H1 (cell line): ENCODE measurements around the gene METTL25B. TPM values are rescaled to one million over a fixed set of nuclear protein-coding genes. Genes with fewer than 3 reads are reported as not detected.

Source experiments
- CHD1 ChIP-seq: IDR thresholded peaks from 2 replicates; pipeline ENCODE4 v1.6.1; 2012; ENCODE audit warnings: low read depth, low read length, improper control_type of control experiment
- CHD2 ChIP-seq: IDR thresholded peaks from 2 replicates; pipeline ENCODE4 v1.6.1; 2012; ENCODE audit warnings: low read length, improper control_type of control experiment
- EGR1 ChIP-seq: IDR thresholded peaks from 2 replicates; pipeline ENCODE4 v1.6.1; 2011; ENCODE audit warnings: low read depth, low read length, borderline replicate concordance
- FOSL1 ChIP-seq: IDR thresholded peaks from 2 replicates; pipeline ENCODE4 v1.6.1; 2011; ENCODE audit warnings: mild to moderate bottlenecking, low read depth, low read length, moderate library complexity; ENCODE audit not compliant: insufficient read depth
- GTF2F1 ChIP-seq: IDR thresholded peaks from 2 replicates; pipeline ENCODE4 v1.6.1; 2012; ENCODE audit warnings: low read depth, low read length, improper control_type of control experiment, borderline replicate concordance
- HDAC2 ChIP-seq, 2 experiments: fragments of 300-600 bp in 1 of 2; sonication (generic) in 1 of 2; IDR thresholded peaks; 2 replicates each; pipeline ENCODE4 v1.6.1; 2011 to 2012; ENCODE audit warnings: low read depth in 2 of 2, low read length in 2 of 2, mild to moderate bottlenecking in 2 of 2, moderate library complexity in 2 of 2, borderline replicate concordance in 1 of 2, inconsistent platforms in 1 of 2
- JUN ChIP-seq: IDR thresholded peaks from 2 replicates; pipeline ENCODE4 v1.6.1; 2011; ENCODE audit warnings: low read depth, mild to moderate bottlenecking, improper control_type of control experiment, low read length
- KDM4A ChIP-seq: IDR thresholded peaks from one replicate; pipeline ENCODE4 v1.7.1; 2012; ENCODE audit warnings: low read depth, mild to moderate bottlenecking, moderate library complexity, low read length, inconsistent platforms; ENCODE audit not compliant: severe bottlenecking
- MAFK ChIP-seq: IDR thresholded peaks from 2 replicates; pipeline ENCODE4 v1.6.1; 2012; ENCODE audit warnings: low read depth, mild to moderate bottlenecking, improper control_type of control experiment, low read length
- NANOG ChIP-seq: IDR thresholded peaks from 2 replicates; pipeline ENCODE4 v1.6.1; 2011; ENCODE audit warnings: low read length, low read depth, mild to moderate bottlenecking, inconsistent platforms; ENCODE audit not compliant: insufficient read depth, poor library complexity, severe bottlenecking
- RBBP5 ChIP-seq: IDR thresholded peaks from 2 replicates; pipeline ENCODE4 v1.7.1; 2012; ENCODE audit warnings: low read depth, mild to moderate bottlenecking, inconsistent platforms, low read length, moderate library complexity, borderline replicate concordance
- RXRA ChIP-seq: IDR thresholded peaks from 2 replicates; pipeline ENCODE4 v1.6.1; 2011; ENCODE audit warnings: low read depth, mild to moderate bottlenecking, low read length, moderate library complexity; ENCODE audit not compliant: insufficient read depth
- SIN3A ChIP-seq, 2 experiments: IDR thresholded peaks in 1 of 2; conservative IDR thresholded peaks in 1 of 2; 2 replicates each; pipeline ENCODE4 v1.6.1; 2011 to 2012; ENCODE audit warnings: low read length in 2 of 2, improper control_type of control experiment in 1 of 2, low read depth in 1 of 2, mild to moderate bottlenecking in 1 of 2
- SP2 ChIP-seq: IDR thresholded peaks from 2 replicates; pipeline ENCODE4 v1.6.1; 2012; ENCODE audit warnings: mild to moderate bottlenecking, low read length, inconsistent platforms
- SRF ChIP-seq: IDR thresholded peaks from 2 replicates; pipeline ENCODE4 v1.6.1; 2011; ENCODE audit warnings: mild to moderate bottlenecking, low read depth, low read length, moderate library complexity
- TAF1 ChIP-seq: IDR thresholded peaks from 2 replicates; pipeline ENCODE4 v1.6.1; 2011; ENCODE audit warnings: mild to moderate bottlenecking, low read depth, low read length
- TAF7 ChIP-seq: optimal IDR thresholded peaks from 2 replicates; pipeline ENCODE3; 2011; ENCODE audit warnings: low read depth, mild to moderate bottlenecking, inconsistent platforms, low read length, moderate library complexity, borderline replicate concordance
- TBP ChIP-seq: IDR thresholded peaks from 2 replicates; pipeline ENCODE4 v1.6.1; 2011; ENCODE audit warnings: low read depth, low read length, improper control_type of control experiment
- polyA plus RNA-seq, 7 experiments: library from polyadenylated mRNA; depleted of rRNA in 3 of 7; stranded (reverse) in 5 of 7; unstranded in 2 of 7; fragments of >200 nt in 5 of 7; fragments of 200-250 nt in 2 of 7; gene quantifications; 1 replicate in 5 of 7; 2 replicates in 1 of 7; 4 replicates in 1 of 7; pipeline versions ENCODE4 v1.2.1 to v1.2.3, GENCODE V29; 2011 to 2013; ENCODE audit warnings: missing spikeins in 2 of 7, mixed read lengths in 2 of 7
- total RNA-seq: library from RNA; stranded (reverse); fragmentation: NEBNext Ultra II Directional; extraction: Animal tissue kit (Norgen Biotek cat#: 25700); gene quantifications from 2 replicates; pipeline ENCODE4 v1.2.1, GENCODE V29; 2021
- TF ChIP-seq, protein P1 (sequence below): IDR thresholded peaks from 2 replicates; pipeline ENCODE4 v1.6.1; 2011; ENCODE audit warnings: low read depth, mild to moderate bottlenecking, low read length; ENCODE audit not compliant: insufficient read depth

Gene METTL25B
- total and polyA plus RNA-seq, 2 of the 8 experiments (the other 6 are each of a cell fraction or from before 2014, with no cell fraction given): 28.4 to 30.1 TPM

DNA sequence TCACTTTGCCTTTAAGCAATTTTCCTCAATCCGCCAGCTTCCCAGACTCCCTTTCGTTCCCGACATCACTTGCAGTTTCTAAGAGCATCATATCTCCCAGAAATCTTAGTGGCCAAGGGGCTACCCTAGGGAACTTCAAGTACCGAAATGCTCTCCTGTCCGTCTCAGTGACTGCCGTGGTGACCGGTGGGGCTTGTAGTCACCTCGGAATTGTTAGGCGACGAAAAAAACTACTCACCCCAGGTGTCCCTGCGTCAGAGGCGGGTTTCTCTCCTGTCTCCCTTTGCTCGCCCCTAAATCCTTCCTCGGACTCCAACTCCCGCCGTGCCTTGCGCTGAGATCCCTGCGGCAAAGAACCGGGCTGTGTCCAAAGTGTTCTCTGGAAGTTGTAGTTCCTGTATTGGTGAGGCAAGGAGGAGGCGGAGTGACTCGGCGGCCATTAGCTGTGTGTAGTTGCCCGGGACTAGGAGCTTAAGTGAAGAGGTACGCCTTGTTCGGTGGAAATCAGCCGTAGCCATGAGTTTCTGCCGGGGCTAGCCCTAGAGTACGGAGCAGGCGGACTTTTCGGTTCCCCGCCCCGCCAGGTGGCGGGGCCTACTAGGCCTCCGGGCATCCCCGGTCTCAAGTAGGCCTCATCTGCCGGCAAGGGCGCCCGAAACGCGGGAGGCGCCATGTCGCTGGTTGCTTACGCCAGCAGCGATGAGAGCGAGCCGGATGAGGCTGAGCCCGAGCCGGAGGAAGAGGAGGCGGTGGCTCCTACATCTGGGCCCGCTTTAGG is 39.0 kb downstream of the METTL25B start, which contains the start of gene PRCC (continued):
- TF ChIP-seq SRF (no peak), RBBP5 (no peak; the same call in 1 of the 2 replicates), NANOG (no peak), JUN (no peak), TAF1 (peak; percentile 78), MAFK (no peak), KDM4A (peak; percentile 15), TAF7 (peak; percentile 53), HDAC2 (IDR thresholded peaks at IDR 0.05; ENCODE audit: borderline replicate concordance in 1 of 2, low read depth in 2 of 2, low read length in 2 of 2) (peak; percentile 27 to 48; a peak in 1 of 4 replicates), RXRA (no peak), TBP (peak; percentile 84), FOSL1 (no peak), CHD2 (peak; percentile 88), EGR1 (no peak), SP2 (no peak), SIN3A (conservative IDR thresholded peaks at IDR 0.05 in 1 of 2, IDR thresholded peaks at IDR 0.05 in 1 of 2; ENCODE audit: low read depth in 1 of 2, low read length in 2 of 2) (peak; percentile 53 to 96; a peak in 2 of 4 replicates), GTF2F1 (no peak), CHD1 (peak; percentile 90)
- TF ChIP-seq, protein P1, sequence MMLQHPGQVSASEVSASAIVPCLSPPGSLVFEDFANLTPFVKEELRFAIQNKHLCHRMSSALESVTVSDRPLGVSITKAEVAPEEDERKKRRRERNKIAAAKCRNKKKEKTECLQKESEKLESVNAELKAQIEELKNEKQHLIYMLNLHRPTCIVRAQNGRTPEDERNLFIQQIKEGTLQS: no peak
